NCI-H2196 treated with DMSO at 0.1 percent for 48 hours (cell line): Measurements from ENCODE around the gene RSAD2.

ENCODE experiments used
- DNase-seq: peaks from one replicate; lab custom pipeline; 2025; ENCODE audit not compliant: unreplicated experiment; lab: John Stamatoyannopoulos, UW

Gene RSAD2

DNA sequence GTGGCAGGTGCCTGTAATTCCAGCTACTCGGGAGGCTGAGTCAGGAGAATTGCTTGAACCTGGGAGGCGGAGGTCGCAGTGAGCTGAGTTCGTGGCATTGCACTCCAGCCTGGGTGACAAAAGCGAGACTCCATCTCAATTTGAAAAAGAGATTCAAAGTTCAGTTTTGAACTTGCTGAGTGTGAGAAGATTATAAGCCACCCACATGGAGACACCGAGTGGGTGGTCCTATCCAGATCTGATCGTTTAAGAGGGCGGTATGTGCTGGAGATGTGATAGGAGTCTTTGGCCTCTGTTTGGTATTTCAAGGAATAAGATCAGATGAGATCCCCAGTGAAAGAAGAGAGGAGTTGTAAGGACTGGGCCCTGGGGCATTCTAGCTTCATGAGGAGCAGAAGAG, 65.3 kb downstream of the RSAD2 start:
- DNase-seq: no peak

DNA sequence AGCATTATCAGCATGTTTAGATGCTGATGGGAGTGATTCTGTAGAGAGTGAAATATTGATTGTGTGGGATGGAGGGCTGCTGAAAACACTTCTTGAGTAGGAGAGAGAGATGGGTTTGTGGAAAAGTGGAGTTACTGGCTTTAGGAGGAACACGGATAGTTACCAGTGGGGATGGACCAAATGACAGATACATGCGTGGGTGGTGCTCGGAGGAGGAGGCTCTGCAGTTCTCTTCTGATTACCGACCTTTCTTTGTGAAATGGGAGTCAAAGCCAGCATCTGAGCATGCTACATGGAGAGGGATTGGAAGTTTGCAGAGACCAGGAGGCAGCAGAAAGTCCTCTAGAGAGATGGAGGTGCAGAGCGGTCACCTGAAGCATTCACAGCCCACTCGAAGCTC, 65.9 kb downstream of the RSAD2 start:
- DNase-seq: no peak

GRCh38 chr2:6943971-6944370, 66.4 kb downstream of the RSAD2 start:
- no peak for DNase-seq

- no peak for DNase-seq
These were observed 67.0 kb downstream of the RSAD2 start for GRCh38 chr2:6944555-6944954.

DNA sequence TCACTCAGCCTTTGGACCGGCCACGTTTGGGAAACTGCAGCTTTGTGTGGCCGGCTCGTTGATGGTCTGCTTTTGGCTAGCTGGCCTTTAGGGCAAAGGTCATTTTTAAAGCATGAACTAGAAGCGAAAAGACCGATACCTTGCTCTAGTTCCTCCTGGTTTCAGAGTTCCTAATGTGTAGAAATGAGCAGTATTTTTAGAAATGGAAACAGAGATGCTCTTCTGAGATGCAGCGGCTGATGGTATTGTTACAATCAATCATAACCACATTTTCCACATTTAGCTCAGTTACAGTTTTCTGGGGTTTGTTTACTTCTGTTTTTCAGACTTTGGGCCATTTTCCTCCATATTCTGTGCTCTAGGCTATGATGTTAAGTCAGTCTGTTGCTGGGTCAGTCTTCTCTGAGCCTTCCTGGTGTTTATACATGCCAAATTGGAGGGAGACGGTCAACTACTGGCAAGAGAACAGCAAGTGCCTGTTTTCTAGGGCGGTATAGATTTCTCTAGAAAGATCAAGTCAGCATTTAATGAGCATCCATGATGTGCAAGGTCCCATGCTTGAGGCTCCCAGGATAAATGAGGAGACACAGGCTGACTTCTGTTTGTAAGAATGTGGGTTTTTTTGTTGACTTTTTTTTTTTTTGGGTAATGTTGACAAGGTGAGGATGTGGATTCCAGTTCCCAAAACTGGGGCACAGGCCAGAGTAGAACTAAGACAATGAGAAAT, 67.7 kb downstream of the RSAD2 start:
- no peak for DNase-seq

DNA sequence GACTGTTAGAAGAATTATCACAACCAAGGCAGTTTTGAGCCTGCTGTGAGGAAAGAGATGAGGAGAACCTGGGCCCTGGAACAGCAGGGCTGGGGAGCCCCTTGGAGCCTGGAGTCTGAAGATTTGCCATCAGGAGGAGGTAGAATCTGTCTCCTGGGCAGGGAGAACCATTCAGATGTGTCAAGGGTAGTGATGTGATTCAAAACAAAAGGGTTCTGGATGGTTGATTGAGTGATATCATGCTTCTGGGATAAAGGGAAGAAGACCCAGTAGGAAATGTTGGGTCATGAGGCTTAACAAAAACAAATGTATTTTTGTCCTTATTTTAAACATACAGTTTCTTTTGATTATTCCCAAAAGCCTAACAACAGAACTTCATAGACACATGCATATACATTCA, 68.2 kb downstream of the RSAD2 start:
- no peak for DNase-seq

- DNase-seq: no peak
These were observed 69.1 kb downstream of the RSAD2 start for GRCh38 chr2:6946722-6947121.
